NCI-H82 treated with DMSO at 0.1 percent for 48 hours (cell line): ENCODE measurements around the gene PANX3.

Experiments used
- DNase-seq: peaks from one replicate; lab custom pipeline; 2025; ENCODE audit not compliant: unreplicated experiment; lab: John Stamatoyannopoulos, UW

Gene PANX3

DNA sequence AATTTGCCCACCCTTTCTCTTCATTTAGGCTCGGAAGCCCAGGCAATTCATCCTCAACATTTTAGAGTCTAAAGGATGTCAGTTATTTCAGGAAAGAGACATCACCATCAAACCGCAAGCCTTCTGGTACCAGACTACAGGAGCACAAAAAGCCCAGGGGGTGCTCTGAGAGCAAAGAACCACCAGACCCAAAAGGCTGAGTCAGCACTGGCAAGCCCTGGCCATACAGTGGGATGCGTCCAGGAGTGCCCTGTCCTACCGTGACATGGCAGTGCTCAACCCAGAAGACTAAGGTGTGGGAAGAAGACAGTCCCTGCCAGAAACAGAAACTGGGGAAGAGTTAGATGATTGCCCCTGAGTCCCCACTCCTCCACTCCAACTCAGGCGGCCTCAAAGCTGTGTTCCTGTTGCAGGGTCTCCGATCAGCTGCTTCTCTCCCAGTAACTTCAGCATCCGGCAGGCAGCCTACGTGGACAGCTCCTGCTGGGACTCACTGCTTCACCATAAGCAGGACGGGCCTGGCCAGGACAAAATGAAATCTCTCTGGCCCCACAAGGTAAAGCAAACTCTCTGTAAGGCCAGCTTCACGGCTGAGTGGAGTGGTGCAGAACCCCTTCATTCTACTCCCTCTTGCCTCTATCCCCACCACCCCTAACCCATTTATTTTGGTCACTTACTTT is 1.5 kb downstream of the PANX3 start:
- DNase-seq = no peak

DNA sequence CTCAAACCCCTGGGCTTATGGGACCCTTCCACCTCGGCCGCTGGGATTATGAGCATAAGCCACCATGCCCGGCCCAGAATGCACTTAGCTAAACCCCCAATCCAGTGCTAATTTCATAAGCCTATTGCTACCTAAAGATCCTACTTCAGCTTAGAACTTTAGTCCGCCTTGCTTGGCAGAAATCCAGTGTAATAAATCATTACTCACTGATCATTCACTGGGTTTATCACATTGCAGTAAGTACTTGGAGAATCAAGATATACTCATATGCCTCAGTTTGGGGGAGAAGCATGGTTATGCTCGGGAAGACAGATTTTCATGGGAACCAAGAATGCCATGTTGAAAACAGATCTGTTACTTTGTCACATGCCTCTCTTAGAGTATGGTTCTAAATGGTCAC is 7.6 kb downstream of the PANX3 start:
- DNase-seq = peak; percentile 29

DNA sequence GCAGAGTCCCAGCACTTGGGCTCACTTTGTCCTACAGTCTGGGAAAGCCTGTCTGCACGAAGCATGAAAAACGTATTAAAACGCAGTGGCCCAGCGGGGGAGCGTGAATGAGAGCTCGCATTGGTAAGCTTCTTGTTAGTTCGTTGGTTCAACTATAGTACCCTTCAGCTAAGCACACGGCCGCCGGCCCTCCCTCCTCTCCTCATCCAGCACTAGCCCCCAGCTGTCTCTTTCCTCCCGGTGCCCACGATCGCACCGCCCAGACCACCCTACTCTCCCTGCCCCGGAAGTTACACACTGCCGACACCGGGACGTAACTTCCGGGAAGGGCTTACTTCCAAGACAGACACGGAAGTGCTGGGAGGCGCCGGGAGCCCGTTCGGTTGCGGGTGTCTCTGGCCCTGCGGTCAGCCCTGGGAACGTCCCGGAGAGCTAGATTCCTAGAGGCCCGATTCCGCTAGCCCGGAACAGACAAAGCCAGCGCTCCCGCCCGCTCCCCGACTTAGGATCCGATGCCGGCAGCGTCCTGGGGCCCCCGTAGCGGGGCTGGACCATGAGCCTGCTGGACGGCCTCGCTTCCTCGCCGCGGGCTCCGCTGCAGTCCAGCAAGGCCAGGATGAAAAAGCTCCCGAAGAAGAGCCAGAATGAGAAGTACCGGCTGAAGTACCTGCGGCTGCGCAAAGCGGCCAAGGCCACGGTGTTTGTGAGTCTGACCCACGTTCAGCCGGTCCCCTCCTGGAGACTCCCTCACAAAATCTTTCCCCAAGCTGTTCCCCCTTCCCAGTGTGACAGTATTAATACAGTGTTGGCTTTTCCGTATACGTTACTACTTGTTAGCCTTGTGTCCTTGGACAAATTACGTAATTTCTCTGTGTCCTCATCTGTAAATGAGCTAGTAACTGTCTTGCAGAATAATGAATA is 11.6 kb downstream of the PANX3 start, which contains the start of gene TBRG1:
Gene TBRG1, plus strand, starts transcription at position 334 of the 921 bp plus-strand sequence. Its CDS starts 220 bp downstream, at position 554.
- DNase-seq = peak; percentile 80

DNA sequence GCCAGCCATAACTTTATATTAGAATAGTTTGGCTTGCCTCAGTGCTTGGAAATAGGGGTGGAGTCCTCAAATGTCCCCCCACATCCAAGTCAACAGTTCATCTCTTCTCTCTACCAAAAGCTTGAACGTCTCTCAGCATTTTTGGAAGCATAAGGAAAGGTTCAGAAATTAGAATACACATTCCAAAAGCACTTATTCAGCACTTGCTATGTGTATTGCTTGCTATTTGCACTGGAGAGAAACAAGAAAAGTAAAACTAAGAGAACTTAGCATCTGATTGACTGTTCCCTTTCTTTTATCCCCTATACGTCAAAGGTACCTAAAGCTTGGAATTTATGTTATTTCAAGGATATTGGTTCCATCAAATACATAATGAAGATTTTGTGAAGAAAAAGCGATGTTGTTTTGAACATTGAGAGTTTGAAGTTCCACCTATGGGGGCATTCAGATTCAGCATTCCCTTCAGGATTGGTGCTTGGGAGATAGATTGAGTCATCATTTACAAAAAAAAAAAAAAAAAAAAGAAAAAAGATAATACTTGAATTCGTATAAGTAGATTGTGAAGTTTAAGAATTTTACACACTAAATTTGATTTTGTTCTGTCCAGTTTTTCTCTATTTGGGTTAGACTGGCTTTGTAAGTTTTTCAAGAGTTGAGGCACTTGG is 12.8 kb downstream of the PANX3 start:
- DNase-seq = no peak

DNA sequence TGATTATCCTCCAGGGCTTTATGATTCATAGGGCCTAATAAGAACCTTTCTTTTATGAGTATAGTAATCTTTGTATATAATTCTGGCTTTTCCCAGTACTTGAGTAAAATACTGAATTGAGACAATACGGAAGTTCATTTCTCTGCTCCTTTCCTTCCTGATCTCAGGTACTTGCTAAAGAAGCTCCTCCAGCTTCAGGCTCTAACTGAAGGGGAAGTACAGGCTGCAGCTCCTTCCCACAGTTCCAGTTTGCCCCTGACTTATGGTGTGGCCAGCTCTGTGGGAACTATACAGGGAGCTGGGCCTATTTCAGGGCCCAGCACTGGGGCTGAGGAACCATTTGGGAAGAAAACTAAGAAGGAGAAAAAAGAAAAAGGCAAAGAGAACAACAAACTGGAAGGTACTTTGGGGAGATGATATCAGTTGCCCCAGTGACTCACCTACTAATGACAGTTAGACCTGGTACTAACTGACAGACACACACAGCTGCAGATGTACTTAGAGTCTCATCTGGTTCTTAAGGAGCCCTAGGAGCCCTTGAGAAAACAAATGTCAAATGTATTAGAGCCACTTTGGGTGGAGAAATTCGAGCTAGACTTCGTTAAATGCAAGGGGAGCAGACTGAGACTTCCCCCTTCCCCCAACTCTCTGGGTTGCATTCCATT is 14.4 kb downstream of the PANX3 start:
- no peak for DNase-seq

DNA sequence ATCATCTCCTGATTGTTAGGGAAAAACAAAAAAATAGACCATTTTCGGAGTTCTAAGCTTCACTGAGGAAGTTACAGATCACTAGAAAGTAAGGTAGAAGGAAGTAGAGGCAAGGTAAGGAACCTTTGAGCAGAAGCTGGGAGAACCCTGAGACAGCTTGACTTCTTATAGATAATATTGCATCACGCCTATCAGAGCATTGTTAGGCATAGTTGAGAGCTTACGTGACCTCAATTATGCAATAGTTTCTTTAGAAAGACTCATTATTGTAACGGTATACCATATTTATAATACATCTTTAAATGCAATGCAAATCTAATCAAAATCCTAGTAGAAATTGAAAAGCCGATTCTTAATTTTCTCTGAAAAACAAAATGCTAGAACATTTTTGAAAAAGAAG is 16.3 kb downstream of the PANX3 start:
- no peak for DNase-seq

DNA sequence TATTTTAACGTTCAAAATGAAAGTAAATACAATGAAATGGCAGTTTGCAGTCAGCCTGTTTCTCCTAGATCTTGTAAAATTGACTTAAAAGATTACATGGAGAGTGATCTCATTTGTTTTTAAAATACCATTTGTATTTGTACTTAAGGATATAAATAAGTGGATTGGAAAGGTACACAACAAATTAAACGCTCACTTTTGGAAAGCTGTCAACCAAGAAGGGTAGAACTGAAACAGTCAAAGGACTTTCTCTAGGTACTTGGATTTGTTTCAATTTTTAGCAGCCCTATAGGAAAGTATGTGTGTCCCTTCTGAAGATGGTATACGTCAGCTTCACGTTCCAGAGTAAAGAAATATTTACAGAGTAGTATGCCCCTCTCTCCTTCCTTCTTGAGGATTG is 18.7 kb downstream of the PANX3 start:
- DNase-seq = no peak

DNA sequence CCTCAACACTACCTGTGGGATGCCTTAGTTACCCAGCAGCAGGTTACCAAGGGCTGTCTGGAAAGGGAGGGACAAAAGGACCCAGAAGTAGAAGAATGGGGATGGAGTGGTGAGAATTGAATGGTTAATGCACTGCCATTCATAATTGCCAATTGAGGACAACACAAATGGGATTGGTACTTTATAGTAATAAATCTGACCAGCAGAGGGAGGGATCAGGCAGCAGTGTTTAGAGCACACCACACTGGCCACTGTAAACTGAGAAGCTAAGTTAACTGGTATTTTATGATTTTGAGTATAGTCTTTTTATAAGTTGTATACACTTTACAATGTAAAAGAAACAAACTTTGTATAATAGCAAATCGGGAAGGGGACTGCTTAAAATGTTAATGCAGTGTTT is 22.1 kb downstream of the PANX3 start:
- no peak for DNase-seq

DNA sequence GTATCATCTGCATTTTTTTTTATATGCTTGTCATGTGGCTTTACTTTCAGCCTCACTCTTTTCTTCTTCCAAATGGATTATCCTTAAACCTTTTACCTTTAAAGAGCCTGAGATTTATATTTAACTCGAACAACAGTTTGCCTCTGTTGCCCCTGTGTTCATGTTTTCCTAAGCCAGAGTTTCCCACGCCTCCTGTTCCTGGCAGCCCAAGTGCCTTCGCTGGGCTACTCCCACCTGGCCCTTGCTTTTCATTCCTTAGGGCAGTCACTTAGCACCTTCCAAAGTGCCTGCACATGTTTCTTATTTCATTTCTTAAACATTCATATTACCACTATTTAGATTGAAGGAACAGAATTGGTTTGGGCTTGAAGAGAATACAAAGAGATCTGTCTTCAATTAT is 24.7 kb downstream of the PANX3 start:
- no peak for DNase-seq

DNA sequence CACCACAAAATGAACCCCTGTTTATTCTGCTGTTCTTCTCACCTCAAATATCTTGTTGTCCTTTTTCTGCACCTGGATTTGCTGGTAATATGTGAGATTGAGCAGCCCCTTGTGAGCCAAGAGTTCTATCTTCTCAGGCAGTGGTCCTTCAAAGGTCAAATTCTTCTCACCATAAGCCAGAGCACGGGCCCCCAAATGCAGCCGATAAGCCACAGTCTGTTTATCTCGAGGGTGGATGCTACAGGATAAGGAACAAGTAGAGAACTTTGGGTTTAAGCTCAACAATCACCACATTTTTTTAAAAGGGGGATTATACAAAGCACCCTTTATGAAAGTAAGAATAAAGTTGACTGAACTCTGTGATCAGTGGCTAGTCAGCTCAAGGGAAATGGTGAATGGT is 27.3 kb downstream of the PANX3 start:
- no peak for DNase-seq

DNA sequence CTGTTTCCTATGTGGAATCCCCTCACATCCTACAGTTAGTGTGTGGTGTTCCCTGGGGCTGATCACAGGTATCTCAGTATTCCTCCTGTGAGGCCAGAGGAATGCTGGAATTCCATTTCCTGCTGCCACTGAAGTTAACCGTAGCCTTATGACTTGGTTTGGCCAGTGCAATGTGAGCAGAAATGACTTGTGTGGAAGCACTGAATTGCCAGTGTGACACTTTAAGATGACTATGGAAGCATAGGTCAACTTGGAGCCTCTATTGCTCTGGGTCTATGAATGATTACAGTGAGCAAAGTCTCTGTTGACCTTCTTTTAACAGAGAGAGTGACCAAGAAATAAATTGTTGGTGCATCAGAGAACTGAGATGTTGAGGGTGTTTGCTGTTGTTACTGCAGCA is 28.0 kb downstream of the PANX3 start:
- DNase-seq = no peak

DNA sequence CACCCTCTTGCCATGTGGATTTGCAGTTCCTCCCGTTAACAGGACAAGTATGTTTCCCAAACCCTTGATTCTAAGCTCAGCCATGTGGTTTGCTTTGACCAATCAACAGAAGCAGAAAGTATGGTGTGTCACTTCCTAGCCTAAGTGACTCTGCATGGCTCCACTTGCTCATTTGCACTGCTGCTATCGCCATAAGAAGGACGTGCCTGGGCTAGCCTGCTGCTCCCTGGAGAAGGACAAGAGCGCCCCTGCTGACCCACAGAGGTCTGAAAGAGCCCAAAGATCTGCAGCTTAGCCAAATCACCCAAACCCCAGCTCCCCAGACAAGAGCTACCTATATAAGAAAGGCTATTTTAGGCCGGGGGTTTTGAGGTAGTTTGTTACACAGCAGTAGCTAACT is 29.4 kb downstream of the PANX3 start:
- DNase-seq = no peak

DNA sequence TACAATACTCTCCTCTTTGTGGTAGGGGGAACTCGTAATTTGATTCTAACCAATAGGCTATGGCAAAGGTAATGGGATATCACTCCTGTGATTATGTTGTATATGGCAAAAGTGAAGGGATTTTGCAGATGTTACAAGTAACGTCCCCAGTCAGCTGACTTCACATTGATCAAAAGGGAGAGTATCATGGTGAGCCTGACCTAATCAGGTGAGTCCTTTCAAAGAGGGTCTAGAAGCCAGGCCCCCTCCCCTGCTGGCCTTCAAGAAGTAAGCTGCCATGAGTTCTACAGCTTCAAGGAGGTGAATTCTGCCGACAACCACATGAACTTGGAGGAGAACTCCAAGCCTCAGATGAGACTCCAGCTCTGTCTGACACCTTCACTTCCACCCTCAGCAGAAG is 31.4 kb downstream of the PANX3 start:
- DNase-seq = no peak

DNA sequence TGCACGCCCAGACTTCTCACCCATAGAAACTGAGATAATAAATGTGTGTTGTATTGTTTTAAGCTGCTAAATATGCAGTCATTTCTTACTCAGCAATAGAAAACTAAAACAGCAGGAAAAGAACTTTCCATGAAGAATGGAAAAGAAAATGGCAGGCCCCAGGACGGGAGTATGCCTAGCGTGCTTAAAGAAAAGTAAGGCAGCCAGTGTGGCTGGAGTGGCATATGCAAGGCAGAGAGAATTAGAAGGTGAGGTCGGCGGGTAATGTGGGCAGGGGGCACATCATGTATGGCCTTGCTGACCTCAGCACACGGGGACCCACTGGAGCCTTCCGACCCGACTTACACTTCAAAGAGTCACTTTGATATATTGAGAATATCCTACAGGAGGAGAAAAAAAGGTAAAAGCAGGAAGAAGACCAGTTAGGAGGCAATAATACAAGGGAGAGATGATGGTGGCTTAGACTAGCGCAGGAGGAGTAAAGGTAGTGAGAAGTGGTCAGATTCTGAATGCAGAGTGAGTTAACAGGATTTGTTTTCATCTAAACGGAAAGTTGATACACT is 31.9 kb downstream of the PANX3 start:
- no peak for DNase-seq

DNA sequence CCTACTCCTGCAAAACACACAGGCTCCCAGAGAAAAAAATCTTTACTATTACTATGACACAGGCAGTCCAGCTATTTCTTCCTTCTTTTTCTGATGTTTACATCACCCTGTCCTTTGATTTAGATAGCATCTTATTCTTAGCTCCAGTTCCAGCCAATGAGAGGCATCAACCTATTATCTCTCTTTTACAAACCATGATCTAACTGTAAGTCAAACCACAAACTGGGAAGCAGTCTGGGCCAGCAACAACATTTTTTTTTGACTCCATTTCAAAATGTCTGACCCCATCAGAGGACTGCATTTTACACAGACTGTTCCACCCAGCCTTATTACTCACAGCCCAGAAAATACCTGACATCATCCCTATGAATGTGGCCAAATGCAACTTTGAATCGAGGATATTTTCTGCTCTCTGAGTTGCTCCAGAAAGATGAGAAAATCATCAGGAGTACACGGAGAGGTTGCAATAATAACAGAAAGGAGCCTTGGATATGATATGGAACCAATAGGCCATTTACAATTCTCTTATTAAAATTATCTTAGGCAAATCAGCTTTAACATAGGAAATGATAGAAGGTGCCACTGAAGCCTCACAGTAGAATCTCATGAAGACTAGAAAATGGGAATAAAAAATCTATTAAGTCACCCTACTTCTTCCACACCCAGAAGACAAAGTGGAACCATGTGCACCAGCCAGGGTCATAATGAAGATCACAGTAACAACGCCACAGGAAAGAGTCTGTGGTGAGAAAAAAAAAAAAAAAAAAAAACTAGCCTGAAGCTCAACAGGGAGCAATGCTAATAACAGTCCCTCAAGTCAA is 32.6 kb downstream of the PANX3 start:
- no peak for DNase-seq

DNA sequence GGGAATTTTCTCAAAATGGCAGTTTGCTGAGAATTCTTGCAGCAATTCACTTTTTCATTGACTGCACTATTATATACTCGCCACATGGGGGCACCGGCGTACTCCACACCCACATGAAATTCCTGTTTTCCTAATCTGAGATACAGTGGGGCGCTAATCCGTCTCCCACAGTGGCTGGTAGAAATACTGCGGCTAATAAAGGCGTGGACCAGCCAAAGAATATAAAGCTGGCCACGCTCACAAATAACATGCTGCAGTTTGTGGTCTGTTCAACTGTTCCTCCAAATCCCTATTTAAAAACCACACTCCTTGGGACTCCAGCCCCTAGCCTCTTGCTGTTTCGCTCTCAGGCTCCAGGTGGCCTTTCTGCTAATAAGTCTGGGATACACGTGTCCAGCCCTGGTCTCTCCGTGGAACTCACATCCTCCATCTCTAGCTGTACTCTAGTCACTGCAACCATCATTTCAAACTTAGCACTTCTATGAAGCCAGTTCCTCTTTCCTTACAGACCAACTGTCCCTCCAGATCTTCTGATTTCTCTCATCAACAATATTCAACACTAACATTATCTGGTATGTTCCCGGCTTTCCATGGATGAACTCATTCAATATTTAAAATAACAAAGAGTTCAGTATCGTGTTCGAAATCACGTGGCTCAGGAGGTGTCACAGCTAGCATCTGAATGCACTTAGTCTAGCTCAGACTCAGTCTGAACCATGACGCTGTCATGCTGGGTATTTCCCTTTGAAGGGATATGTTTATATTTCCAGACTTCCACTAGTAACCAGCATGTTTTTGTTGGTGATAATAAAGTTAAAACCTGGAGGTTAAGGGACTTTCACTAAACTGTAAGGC is 33.4 kb downstream of the PANX3 start:
- DNase-seq = peak; percentile 38

DNA sequence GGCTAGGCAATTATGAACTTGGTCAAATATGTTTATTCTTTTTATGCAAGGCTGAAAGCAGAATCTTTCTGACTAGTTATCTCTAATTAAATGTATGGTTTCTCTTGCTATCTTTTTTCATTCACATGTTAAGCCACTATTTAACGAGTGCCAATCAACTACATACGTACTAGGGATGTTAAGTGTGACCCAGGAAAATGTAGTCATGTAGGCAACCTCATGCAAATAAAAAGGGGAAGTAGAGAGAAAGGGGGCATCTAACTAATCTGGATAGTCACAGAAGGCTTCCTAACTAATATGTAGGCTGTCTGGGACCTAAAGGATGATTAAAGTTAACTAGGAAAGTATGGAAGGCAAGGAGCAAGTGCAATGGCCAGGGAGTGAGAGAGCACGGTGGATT is 34.9 kb downstream of the PANX3 start:
- DNase-seq = no peak

DNA sequence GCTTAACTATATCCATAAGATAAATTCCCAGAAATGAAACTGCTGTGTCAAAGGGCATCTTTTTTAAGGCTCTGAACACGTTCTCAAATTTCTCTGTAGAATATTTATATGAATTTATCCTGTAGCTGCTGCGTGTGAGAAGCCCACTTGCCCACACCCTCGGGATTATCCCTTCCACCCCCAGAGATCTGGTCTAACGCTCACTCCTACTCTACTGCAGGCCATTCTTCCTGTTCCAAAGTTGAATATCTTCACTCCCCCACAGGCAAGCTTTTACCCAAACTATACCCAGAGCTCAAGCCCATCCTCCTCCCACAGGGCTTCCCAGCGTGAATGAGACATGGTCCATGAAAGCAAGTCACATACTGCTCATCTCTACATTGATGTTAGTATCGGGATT is 37.4 kb downstream of the PANX3 start:
- DNase-seq = no peak
